Measurements from ENCODE around the gene ZSCAN5B. TPM values are rescaled to one million over a fixed set of nuclear protein-coding genes. Genes with fewer than 3 reads are reported as not detected.

ZSCAN5B gene
- total and polyA plus RNA-seq, 2 of the 13 experiments (the other 11 are each of a cell fraction or from before 2014, with no cell fraction given) = not detected

- FAIRE-seq (no peak), ATAC-seq (no peak), DNase-seq (ENCODE audit: low spot score) (no peak)
- H2AFZ ChIP-seq (ENCODE audit: low read length) = no peak overlapping the region
- no peaks in the 10 kb centered on the region for H3K36me3 ChIP-seq (replicated peaks in 1 of 2; ENCODE audit: control insufficient read depth in 1 of 2, insufficient read depth in 2 of 2, low read length in 2 of 2)
- no peak overlapping the region for H3K4me2 ChIP-seq (ENCODE audit: low read depth, low read length)
- POLR2A ChIA-PET = no interaction called here
- intact Hi-C loops (cut with micrococcal nuclease; ENCODE audit: unreplicated experiment) = no loop called here
- H3K4me1 ChIP-seq (ENCODE audit: insufficient read depth, low read length) = no peaks in the 10 kb centered on the region
- no peaks in the 10 kb centered on the region for H3K9me3 ChIP-seq (ENCODE audit: low read length)
- BruUV-seq (replicated peaks) = no TSS peak
- no peak overlapping the region for H3K4me3 ChIP-seq (replicated peaks in 1 of 3; ENCODE audit: insufficient read depth in 1 of 3, low read depth in 2 of 3, low read length in 3 of 3)
- in situ Hi-C loops (cut with HindIII; ENCODE audit: extremely low pct_ligation_motif_present, low pct_unique_long_range_greater_than_20kb) = no loop called here
- no peak overlapping the region for H3K27ac ChIP-seq (ENCODE audit: extremely low read length, insufficient read depth, low read length)
- no peaks in the 10 kb centered on the region for H4K20me1 ChIP-seq (ENCODE audit: insufficient read depth, low read length)
- 10% methylated on average over 10 of the region's 10 CpGs for WGBS (ENCODE audit: low lambda C conversion rate)
- H3K79me2 ChIP-seq (ENCODE audit: insufficient read depth, low read length) = no peaks in the 10 kb centered on the region
- CTCF ChIA-PET (ENCODE audit: low intra/inter-chr PET ratio, low total read pairs) = no interaction called here
- H3K9ac ChIP-seq (ENCODE audit: insufficient read depth, low read depth, low read length) = no peak overlapping the region
- TF ChIP-seq KMT2B (CRISPR knock-in tag; IDR thresholded peaks at IDR 0.05) = no peak
- TF ChIP-seq SNAPC4 (CRISPR knock-in tag; IDR thresholded peaks at IDR 0.05) = no peak
- TF ChIP-seq, protein P1, sequence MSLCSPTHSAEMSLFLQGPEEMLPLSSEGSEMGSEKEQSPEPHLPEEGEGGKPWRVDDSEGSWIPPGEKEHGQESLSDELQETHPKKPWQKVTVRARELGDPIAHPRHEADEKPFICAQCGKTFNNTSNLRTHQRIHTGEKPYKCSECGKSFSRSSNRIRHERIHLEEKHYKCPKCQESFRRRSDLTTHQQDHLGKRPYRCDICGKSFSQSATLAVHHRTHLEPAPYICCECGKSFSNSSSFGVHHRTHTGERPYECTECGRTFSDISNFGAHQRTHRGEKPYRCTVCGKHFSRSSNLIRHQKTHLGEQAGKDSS (CRISPR knock-in tag; IDR thresholded peaks at IDR 0.05; ENCODE audit: borderline replicate concordance, low read depth) = no peak
- TF ChIP-seq ZNF792 (CRISPR knock-in tag; IDR thresholded peaks at IDR 0.05) = no peak
- no peak for TF ChIP-seq ZNF644 (CRISPR knock-in tag; IDR thresholded peaks at IDR 0.05; ENCODE audit: low read depth)
- no peak for TF ChIP-seq ZNF850 (CRISPR knock-in tag; conservative IDR thresholded peaks at IDR 0.05)
- TF ChIP-seq CREB1 (IDR thresholded peaks at IDR 0.05) = no peak
- no peak for TF ChIP-seq CREB1 (CRISPR knock-in tag; IDR thresholded peaks at IDR 0.05)
- no peak for TF ChIP-seq ZNF530 (CRISPR knock-in tag; IDR thresholded peaks at IDR 0.05; ENCODE audit: low read depth)
- no peak for TF ChIP-seq ZNF260 (CRISPR knock-in tag; IDR thresholded peaks at IDR 0.05; ENCODE audit: borderline replicate concordance, low read depth)
- TF ChIP-seq HIC2 (CRISPR knock-in tag; IDR thresholded peaks at IDR 0.05; ENCODE audit: low read depth) = no peak
- no peak for TF ChIP-seq HNF1B (CRISPR knock-in tag; IDR thresholded peaks at IDR 0.05)
- no peak for TF ChIP-seq ZNF225 (CRISPR knock-in tag; IDR thresholded peaks at IDR 0.05)
- no peak for TF ChIP-seq FOSL2 (CRISPR knock-in tag; IDR thresholded peaks at IDR 0.05)
- TF ChIP-seq SSRP1 (CRISPR knock-in tag; IDR thresholded peaks at IDR 0.05) = no peak
- no peak for TF ChIP-seq ZNF672 (CRISPR knock-in tag; IDR thresholded peaks at IDR 0.05)
- no peak for TF ChIP-seq FOXO1 (CRISPR knock-in tag; IDR thresholded peaks at IDR 0.05)
- H3K27me3 ChIP-seq (ENCODE audit: control insufficient read depth in 1 of 2, insufficient read depth in 2 of 2, low read length in 2 of 2) = peaks cover 0 to 2% of the 10 kb centered on the region in 2 experiments; a peak in 2 of 5 replicates
Measured at GRCh38 chr19:56191711-56192110, 5.9 kb downstream of the ZSCAN5B start.
